ENCODE measurements around the gene KCNK18. TPM values are rescaled to one million over a fixed set of nuclear protein-coding genes. Genes with fewer than 3 reads are reported as not detected.

The KCNK18 gene
- total RNA-seq, 1 donor from 2014 or later = not detected

DNA sequence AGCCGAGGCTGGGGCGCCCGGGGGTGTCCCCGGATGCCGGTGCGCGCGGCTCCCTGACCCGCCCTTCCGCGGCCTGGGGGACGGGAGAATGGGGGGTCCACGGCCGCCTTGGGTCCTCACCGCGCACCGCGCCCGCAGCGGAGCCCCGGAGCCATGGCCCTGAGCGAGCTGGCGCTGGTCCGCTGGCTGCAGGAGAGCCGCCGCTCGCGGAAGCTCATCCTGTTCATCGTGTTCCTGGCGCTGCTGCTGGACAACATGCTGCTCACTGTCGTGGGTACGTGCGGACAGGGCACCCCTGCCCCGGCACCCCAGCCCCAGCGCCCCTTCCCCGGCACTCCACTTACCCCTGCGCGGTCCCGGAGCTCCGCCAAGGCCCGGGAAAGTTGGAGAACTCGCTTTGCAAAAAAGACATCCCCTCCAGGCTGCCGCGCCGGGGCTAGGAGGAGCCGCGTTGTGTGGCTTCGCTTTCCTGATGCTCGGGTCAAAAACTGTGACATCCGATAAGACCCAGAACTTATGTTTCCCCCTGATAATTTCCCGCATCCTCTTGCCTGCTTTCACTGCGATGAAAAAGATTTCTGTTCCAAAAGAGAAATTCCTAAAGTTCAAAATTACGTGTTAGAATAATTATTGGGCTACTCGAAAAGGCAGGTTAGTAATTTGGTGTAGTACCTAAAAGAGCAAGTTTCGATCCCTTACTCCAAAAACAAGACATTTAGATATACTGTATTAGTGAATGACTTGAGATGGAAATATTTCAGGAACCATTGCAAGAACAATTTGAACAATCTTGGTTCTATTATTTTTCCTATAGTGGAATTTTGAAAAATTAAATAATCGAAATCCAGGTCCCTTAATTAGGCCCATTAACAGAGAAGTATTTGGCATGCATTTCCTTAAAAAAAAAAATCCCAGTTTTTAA lies 44.5 kb downstream of the KCNK18 start:
- TF ChIP-seq, protein P1, sequence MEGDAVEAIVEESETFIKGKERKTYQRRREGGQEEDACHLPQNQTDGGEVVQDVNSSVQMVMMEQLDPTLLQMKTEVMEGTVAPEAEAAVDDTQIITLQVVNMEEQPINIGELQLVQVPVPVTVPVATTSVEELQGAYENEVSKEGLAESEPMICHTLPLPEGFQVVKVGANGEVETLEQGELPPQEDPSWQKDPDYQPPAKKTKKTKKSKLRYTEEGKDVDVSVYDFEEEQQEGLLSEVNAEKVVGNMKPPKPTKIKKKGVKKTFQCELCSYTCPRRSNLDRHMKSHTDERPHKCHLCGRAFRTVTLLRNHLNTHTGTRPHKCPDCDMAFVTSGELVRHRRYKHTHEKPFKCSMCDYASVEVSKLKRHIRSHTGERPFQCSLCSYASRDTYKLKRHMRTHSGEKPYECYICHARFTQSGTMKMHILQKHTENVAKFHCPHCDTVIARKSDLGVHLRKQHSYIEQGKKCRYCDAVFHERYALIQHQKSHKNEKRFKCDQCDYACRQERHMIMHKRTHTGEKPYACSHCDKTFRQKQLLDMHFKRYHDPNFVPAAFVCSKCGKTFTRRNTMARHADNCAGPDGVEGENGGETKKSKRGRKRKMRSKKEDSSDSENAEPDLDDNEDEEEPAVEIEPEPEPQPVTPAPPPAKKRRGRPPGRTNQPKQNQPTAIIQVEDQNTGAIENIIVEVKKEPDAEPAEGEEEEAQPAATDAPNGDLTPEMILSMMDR (conservative IDR thresholded peaks at IDR 0.05) = no peak
- no peak for DNase-seq (ENCODE audit: extremely low spot score, unreplicated experiment)
- H3K27ac Mint-ChIP-seq = no peak overlapping the region

DNA sequence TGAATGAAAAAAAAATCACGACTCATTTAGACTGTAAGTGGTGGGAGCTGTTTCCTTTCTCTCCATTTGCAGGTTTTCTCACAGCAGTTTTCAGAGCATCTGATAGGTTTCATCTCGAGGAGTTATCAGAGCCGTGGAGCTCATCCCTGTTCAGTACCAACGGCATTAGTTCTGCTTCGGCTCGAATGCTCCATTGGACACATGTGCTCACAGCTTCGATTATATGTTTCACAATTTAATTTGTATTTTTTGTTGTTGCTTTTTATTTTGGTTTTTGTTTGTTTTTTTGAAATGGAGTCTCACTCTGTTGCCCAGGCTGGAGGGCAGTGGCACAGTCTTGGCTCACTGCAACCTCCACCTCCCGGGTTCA lies 45.2 kb downstream of the KCNK18 start:
- Mint-ChIP-seq H3K27me3 (peaks cover 82% of the 10 kb centered on the region), H3K9me3 (no peaks in the 10 kb centered on the region), H3K4me1 (ENCODE audit: unreplicated experiment) (peaks cover 4% of the 10 kb centered on the region), H3K4me3 (peak overlapping the region; percentile 72), H3K36me3 (no peaks in the 10 kb centered on the region), H3K27ac (no peak overlapping the region)
- DNase-seq (ENCODE audit: extremely low spot score, unreplicated experiment) = no peak
- TF ChIP-seq, protein P1 (conservative IDR thresholded peaks at IDR 0.05) = no peak

More for the DNA sequence above, 44.5 kb downstream of the KCNK18 start:
- Mint-ChIP-seq H3K27me3 (peaks cover 81% of the 10 kb centered on the region), H3K36me3 (no peaks in the 10 kb centered on the region), H3K4me3 (peak overlapping the region; percentile 84), H3K9me3 (no peaks in the 10 kb centered on the region), H3K4me1 (ENCODE audit: unreplicated experiment) (peaks cover 4% of the 10 kb centered on the region)

DNA sequence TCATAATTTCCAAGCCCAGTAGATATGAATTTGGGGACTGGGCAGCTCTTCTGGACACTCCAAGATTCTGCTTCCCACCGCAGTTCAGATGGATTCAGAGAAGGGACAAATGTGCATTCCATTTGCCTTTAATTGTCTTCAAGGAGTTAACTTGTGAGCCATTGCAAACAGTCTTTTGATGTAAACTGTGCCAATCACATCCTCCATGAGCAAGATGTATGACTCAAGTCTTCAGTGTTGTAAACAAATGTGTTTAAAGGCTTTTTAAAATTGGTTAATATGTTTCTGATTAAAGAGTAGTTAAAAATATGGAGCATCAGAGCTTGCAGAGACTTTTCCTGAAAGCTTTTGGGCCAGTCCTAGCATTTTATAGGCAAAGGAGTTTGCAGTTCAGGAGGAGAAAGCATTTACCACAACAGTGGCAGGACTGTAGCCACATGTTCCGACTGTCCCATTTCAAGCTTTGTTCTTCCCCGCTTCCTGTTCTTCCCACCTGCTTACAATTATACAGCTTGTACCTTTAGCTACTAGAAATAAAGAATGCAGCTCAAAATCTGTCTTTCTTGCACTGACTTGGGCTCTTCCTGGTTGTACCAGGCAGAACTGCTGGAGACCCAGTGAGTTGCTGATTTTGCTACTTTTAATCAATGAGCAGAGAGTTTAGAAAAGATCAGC lies 49.8 kb downstream of the KCNK18 start:
- TF ChIP-seq, protein P1 (conservative IDR thresholded peaks at IDR 0.05) = no peak
- Mint-ChIP-seq H3K4me1 (ENCODE audit: unreplicated experiment) (peaks cover 13% of the 10 kb centered on the region), H3K9me3 (no peaks in the 10 kb centered on the region), H3K4me3 (no peak overlapping the region), H3K27ac (no peak overlapping the region), H3K27me3 (peaks cover 79% of the 10 kb centered on the region), H3K36me3 (no peaks in the 10 kb centered on the region)
- no peak for DNase-seq (ENCODE audit: extremely low spot score, unreplicated experiment)

DNA sequence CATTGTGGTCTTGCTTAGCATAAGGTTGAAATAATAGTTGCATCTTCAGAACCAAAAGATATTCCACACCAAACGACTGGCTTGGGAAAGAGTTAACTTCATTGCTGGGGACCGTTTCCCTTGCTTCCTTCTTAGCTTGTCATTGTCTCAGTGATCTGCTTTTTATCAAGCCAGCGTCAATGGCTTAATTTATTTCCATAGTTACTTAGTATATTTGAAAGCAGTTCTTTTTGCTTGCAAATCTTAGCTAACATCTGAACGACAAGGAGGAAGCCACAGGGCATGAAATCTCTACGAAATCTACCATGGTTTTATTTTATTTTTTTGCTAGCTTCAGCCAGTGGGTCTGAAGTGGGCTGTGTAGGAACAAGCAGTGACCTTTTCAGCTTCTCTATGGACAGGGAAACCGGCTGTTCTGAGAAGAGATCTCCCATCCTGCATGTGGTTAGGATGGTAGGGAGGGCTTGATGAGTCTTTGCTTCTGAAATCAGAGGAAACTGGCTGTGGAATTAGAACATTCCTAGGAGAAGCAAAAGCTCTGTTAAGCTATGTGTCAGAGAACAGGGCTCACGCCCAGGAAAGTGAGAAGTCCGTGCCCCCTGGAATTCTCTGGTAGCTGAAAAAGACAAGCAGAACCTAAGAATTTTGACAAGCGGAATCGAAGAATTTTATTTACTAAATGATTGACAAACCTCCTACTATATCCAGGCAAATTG lies 51.6 kb downstream of the KCNK18 start:
- no peak for DNase-seq (ENCODE audit: extremely low spot score, unreplicated experiment)
- Mint-ChIP-seq H3K27me3 (peaks cover 69% of the 10 kb centered on the region), H3K9me3 (no peaks in the 10 kb centered on the region), H3K4me3 (no peak overlapping the region), H3K36me3 (no peaks in the 10 kb centered on the region), H3K27ac (no peak overlapping the region), H3K4me1 (ENCODE audit: unreplicated experiment) (peaks cover 19% of the 10 kb centered on the region)
- TF ChIP-seq, protein P1 (conservative IDR thresholded peaks at IDR 0.05) = no peak

DNA sequence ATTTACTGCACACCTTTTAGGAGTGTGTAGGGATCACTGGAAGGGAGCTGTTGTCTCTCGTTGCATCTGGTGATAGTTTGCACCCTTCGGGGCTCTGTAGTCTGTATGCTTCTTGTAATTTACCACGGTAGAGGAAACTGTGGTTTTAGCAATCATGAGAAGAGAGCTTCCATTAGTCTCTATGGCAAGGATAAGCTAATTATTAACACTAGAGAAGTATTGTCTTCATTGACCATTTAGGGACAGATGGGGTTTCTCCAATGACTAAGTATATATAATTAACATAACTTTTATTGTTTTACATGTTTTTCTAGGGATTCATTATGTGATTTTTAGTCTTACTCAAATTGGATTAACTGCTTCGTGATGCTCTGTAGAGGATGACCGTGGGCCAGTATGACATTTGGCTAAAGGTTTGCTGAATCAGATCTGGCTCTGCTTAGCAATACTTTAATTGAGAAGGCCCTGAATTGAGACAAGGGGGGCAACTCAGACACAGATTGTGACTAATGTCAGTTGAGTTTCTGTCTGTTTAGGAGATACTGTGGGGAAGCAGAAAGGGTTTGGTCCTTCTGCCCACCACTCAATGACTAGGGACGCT lies 52.3 kb downstream of the KCNK18 start:
- no peak overlapping the region for H3K4me3 Mint-ChIP-seq
- DNase-seq (ENCODE audit: extremely low spot score, unreplicated experiment) = no peak
- no peaks in the 10 kb centered on the region for H3K36me3 Mint-ChIP-seq
- TF ChIP-seq, protein P1 (conservative IDR thresholded peaks at IDR 0.05) = no peak
- H3K27ac Mint-ChIP-seq = no peak overlapping the region
- no peaks in the 10 kb centered on the region for H3K9me3 Mint-ChIP-seq
- H3K27me3 Mint-ChIP-seq = peaks cover 65% of the 10 kb centered on the region
- H3K4me1 Mint-ChIP-seq (ENCODE audit: unreplicated experiment) = peaks cover 19% of the 10 kb centered on the region
